HG02870 (cell line): Measurements from ENCODE around the gene NOP9.

Source experiments
- ATAC-seq: cut with Tn5 transposase; IDR thresholded peaks from one replicate; pipeline ENCODE4 v1.9.1; 2021; ENCODE audit warnings: mild to moderate bottlenecking, moderate library complexity; ENCODE audit not compliant: unreplicated experiment

The NOP9 gene

GRCh38 chr14:24280797-24281460 lies 18.7 kb upstream of the NOP9 start:
- no peak for ATAC-seq

- ATAC-seq, result no peak
Measured at GRCh38 chr14:24281636-24282035, 18.0 kb upstream of the NOP9 start.

GRCh38 chr14:24282736-24283135 lies 16.9 kb upstream of the NOP9 start:
- ATAC-seq, result no peak

GRCh38 chr14:24283796-24284460 lies 15.7 kb upstream of the NOP9 start:
- ATAC-seq, result no peak

- ATAC-seq, result no peak
Measured at GRCh38 chr14:24284501-24285035, 15.1 kb upstream of the NOP9 start.

- no peak for ATAC-seq
Measured at GRCh38 chr14:24285351-24285750, 14.3 kb upstream of the NOP9 start.

- ATAC-seq, result no peak
Measured at GRCh38 chr14:24286996-24287395, 12.7 kb upstream of the NOP9 start.

GRCh38 chr14:24289649-24290280 lies 9.9 kb upstream of the NOP9 start:
- ATAC-seq, result peak; percentile 82

GRCh38 chr14:24290746-24291145 lies 8.9 kb upstream of the NOP9 start:
- ATAC-seq, result no peak

GRCh38 chr14:24291446-24292117 lies 8.1 kb upstream of the NOP9 start:
- no peak for ATAC-seq

- ATAC-seq, result no peak
Measured at GRCh38 chr14:24292118-24292807, 7.4 kb upstream of the NOP9 start.

GRCh38 chr14:24293525-24293924 lies 6.1 kb upstream of the NOP9 start:
- ATAC-seq, result no peak

GRCh38 chr14:24296341-24297157 lies 3.1 kb upstream of the NOP9 start:
- ATAC-seq, result peak; percentile 43

- ATAC-seq, result peak; percentile 15
Measured at GRCh38 chr14:24297190-24297964, 2.3 kb upstream of the NOP9 start.

GRCh38 chr14:24298892-24299254 lies 777 bp upstream of the NOP9 start:
- no peak for ATAC-seq

- ATAC-seq, result no peak
Measured at GRCh38 chr14:24300326-24300980, 803 bp downstream of the NOP9 start.

GRCh38 chr14:24304019-24304387 lies 4.4 kb downstream of the NOP9 start:
- no peak for ATAC-seq

- ATAC-seq, result no peak
Measured at GRCh38 chr14:24307156-24307574, 7.5 kb downstream of the NOP9 start.
